HG02884 (cell line): ENCODE measurements around the gene MYL10.
"Not testable (repeated sequence)": the region's sequence is repeated elsewhere in the genome, so short reads cannot be mapped to it uniquely, and the experiment has no call there.

ENCODE experiments used
- ATAC-seq: cut with Tn5 transposase; IDR thresholded peaks from one replicate; pipeline ENCODE4 v1.9.1; 2021; ENCODE audit warnings: mild to moderate bottlenecking, moderate library complexity; ENCODE audit not compliant: unreplicated experiment

The MYL10 gene

DNA sequence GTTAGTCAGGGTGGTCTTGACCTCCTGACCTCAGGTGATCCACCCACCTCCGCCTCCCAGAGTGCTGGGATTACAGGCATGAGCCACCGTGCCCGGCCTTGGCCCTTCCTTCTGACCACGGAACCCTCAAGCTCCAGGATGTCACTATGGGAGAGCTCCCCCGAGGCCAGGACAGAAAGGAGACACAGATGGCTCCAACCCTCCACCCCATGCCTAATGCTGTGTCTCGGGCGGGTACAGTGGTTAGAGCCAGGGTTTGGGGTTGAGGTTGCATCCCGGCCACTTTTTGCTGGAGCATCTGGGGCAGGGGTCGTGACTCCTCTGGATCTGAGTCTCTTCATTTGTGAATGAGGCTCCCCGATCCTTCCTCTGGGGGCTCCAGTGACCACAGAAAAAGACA, 8.1 kb downstream of the MYL10 start:
- ATAC-seq = no peak

DNA sequence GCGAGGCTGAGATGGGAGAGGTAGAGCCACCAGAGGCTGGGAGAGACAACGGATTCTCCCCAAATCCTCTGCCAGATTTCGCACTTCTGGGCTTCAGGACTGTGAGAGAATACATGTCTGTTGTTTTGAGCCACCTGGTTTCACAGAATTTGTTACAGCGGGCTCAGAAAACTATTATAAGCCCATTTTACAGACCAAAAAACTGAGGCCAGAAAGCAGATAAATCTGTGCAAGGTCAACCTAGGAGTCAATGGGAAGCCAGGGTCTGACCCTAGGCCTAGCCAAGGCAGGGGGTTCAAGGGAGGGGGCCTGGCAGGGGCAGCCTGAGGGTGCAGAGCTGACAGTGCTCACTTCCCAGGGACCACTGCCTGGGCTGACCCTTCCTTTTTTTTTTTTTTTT, 8.7 kb downstream of the MYL10 start:
- ATAC-seq = no peak

DNA sequence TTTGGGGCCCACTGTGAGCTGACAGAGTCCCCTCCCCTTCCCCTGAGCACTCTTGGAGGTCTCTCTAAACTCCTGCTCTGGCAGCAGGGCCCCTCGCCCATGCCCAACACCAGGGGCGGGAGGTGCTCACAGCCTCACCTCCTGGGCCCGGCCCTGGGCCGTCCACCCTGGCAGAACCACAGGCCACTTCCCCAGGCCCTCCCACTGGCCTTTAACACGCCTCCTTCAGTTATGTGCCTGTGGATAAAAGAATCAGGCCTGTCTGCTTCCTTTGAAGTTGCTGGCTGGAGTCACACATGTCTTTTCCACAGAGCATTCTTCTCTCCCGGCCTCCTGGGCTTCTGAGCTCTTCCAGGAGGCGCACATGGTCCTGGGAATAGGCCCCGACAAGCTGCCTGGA, 10.2 kb downstream of the MYL10 start:
- ATAC-seq = no peak

GRCh38 chr7:101618207-101618839, 10.8 kb downstream of the MYL10 start:
- no peak for ATAC-seq

GRCh38 chr7:101617451-101618206, 11.5 kb downstream of the MYL10 start:
- no peak for ATAC-seq

- no peak for ATAC-seq
These were observed 13.7 kb downstream of the MYL10 start for GRCh38 chr7:101615446-101615845.

DNA sequence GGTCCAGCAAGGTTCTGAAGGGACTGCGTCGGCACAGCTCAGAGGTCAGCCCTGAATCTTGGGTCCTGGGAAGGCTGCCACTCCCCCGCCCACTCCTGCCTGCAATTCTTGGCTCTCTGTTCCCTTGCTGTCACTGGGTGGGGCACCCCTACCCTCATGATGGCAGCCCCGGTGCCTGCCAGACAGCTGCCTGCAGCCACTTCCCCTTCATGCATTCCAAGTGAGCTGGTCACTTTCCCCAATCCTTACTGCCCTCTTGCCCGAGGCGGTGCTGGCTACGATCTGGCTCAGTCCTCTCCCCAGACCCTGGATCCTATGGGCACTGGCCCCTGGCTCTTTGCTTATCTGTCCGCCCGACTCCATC, 14.2 kb downstream of the MYL10 start:
- no peak for ATAC-seq

DNA sequence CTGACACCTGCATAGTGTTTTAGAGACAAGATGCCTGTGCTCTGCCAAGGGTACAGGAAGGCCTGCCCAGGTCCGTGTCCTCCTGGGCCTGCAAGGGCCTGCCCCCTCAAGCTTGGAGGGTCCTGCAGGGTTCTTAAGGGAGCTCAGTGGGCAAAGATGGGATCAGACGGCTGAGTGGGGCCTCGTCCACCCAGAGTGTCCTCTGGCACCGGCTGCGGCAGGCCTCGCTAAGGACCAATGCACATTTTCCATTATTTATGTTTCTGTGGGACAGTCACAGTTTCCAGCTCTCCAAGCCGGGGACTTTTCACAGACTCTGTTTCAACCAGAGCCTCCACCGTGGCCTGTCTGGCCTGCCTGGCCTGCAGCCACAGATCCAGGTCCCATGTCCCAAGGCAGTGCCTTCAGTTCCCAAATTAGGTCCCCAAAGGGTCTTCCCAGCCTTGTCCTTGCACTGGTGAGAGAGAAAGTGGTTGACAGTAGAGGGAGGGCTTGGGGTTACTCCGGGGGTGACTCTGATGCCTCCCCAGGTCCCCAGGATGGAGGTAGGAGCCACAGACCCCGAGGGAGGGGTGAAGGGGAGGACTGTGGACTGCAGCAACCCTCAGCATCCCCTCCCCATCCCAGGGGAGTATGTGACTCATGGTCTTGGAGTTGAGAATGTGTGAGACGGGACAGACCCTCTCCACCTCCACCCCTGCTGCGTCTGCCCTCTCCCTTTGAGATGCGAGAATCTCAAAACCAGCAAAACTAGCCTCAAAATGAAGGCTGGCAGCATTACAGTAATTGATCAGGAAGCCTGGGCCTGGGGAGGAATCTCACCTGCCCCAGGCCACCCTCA, 14.8 kb downstream of the MYL10 start:
- no peak for ATAC-seq

DNA sequence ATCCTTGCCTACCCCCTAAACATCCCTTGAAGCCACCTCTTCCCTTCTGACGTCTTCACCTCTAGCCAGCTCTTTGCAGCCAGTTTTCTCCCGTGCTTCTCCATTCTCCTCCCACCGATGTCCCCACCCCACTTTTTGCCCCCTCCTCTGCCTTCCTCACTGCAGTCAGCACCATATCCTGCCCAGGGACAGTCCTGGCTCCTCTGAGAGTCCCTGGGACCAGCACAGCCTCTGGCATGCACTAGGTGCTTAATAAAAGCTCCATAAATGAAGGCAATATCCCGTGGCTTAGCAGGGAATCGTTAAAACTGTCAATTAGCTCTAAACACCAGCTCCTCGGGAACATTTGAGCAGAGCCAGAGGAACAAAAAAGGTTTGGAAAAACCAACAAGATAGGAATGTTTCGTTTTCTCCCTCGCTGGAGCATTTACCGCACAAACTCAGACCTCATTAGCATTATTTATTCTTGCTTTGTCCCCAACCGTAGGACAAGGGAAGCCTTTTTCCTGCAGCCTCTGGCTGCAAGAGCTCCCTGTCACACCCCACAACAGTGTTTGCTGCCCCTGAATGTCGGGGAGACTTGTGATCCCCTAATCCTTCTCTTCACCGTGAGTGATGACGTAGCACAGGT, 16.1 kb downstream of the MYL10 start:
- ATAC-seq = no peak

DNA sequence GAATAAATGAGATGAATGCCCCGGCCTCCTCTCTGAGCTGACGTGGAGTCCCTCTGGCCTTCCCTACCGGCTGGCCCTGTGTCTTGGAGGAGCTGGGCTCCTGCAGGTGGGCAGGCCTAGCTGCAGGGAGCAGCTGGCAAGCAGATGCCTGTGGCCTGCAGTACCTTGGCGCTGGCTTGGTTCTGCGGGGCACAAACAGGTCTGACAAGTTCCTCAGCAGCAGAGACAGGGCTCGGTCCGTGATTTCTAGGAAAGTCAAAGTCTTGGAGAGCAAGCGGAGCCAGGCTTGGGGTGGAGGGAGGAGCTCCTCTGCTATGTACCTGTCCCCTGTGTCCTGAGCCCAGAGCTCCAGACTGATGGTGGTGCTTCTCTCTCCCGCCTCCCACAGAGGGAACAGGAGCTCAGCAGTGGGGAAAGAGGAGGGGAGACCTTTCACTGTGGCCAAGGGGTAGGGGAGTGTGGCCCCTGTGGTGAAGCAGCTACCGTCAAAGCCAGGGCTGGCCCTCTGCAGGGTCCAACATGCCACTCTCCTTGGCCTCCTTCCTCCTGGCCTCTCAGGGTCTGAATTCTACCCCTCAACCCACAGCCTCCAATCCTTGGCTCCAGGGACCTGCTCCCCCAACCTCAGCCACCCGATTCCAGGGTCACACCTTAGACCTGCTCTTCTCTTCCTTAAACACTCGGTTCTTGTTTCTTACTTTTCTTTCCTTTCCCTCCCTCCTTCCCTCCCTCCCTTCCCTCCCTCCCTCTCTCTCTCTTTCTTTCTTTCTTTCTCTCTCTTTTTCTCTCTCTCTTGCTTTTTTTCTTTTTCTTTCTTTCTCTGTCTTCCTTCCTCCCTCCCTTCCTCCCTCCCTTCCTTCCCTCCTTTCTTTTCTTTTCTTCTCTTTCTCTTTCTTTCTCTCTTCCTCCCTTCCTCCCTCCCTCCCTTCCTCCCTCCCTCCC, 20.1 kb downstream of the MYL10 start:
- no peak for ATAC-seq

GRCh38 chr7:101606498-101606923, 22.6 kb downstream of the MYL10 start:
- ATAC-seq = no peak

- no peak for ATAC-seq
These were observed 23.2 kb downstream of the MYL10 start for GRCh38 chr7:101605611-101606497.

- ATAC-seq = not testable (repeated sequence)
These were observed 24.2 kb downstream of the MYL10 start for GRCh38 chr7:101604934-101605332.

DNA sequence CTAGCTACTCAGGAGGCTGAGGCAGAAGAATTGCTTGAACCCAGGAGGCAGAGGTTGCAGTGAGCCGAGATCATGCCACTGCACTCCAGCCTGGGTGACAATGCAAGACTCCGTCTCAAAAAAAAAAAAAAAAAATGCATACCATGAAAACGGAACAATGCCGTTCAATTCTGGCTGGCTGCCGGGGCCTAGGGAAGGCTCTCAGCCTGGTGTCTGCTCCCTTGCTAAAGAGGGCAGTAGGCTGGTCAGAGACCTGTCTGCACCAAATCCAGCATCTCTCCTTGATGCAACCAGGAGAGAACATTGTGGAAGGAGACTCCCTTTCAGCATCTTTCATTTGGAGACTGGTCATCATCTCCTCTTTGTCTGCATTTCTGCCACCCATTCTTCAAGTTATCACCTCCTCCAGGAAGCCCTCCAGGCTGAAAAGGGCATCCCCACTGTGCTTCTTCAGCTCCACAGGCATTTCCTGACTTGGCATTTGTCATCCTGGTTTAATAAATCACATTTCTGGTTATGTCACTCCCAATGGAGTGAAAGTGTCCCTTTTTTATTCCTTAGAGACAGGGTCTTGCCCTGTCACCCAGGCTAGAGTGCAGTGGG, 24.7 kb downstream of the MYL10 start:
- no peak for ATAC-seq

- ATAC-seq = no peak
These were observed 26.4 kb downstream of the MYL10 start for GRCh38 chr7:101602484-101603241.

- ATAC-seq = no peak
These were observed 27.0 kb downstream of the MYL10 start for GRCh38 chr7:101602082-101602481.

DNA sequence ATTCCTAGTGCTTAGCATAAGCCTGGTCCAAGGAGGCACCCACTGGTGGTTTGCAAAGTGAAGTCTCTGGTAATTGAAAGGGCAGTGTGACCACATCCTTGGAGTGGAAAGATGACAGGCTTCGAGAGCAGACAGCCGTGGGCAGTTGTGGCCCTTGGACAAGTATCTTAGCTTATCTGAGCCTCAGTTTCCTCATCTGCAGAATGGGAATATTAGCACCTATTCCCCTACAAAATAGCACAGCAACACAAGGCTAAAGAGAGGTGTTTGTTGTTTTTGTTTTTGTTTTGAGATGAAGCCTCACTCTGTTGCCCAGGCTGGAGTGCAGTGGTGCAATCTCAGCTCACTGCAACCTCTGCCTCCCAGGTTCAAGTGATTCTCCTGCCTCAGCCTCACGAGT, 29.3 kb downstream of the MYL10 start:
- ATAC-seq = no peak
